ENCODE data around the gene ARHGAP44.
A peak's percentile ranks its signal among the peaks of the same experiment; 100 is the strongest.
"Not testable (repeated sequence)": the region's sequence is repeated elsewhere in the genome, so short reads cannot be mapped to it uniquely, and the experiment has no call there.

The ARHGAP44 gene

DNA sequence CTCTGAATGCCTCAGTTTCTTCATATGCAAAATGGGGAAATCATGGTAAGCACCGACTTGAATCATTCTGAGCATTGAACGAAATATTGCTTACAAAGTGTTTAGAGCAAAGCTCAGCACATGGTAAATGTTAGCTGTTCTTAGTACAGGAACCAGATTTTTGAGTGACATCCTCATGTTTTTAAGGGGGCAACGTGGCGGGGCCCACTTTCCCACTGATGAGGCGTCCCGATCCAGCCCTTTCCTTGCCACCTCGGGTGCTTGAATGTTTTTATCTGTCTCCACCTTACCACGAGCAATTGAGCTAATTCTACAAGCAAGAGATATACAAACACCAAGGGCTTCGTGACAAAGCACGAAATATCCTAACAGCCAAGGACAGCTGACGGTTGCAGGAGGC is 178.7 kb downstream of the ARHGAP44 start:
- DNase-seq = no peak

DNA sequence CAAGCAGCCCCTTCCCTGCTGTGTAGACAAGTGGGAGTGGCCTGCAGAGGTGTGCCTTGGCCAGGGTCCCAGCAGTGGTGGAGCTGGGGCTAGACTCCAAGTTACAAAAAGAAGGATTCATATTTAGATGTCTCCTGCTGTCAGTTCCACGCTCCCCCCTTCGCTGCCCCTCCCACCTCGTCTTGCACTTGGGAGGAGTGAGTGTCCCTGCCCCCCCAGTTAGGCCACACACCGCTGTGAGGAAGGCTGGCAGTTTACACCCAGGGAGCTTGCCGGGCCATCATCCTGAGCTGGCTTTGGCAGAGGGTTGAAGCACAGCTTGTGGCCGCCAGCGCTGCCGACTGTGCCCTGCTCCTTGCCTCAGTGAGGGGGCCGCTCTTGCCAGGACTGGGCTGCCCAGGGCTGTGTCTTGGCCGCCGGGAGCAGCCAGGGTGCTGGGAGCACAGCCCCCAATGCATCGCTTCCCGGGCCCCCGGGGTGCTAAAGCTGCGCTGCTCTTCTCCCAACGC is 184.3 kb downstream of the ARHGAP44 start:
- no peak for DNase-seq

DNA sequence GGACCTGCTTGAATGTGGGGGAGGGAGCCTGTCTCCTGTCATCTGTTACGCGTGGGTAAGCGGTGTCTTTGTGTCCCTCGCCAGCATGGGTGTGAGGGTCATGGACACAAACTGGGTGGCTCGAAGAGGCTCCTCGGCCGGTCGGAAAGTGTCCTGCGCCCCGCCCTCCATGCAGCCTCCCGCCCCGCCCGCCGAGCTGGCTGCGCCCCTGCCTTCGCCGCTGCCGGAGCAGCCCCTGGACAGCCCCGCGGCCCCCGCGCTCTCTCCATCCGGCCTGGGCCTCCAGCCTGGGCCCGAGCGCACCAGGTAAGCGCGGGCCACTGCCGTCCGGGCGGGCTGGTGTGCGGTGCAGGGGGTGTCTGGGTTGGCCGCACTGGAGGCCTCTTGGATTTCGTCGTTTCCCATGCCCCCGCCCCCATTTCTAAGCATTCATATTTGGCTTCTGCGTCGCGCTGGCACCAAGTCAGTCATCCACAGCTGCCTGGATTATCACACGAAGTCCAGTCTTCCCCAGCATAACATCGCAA is 184.8 kb downstream of the ARHGAP44 start:
- DNase-seq = no peak

DNA sequence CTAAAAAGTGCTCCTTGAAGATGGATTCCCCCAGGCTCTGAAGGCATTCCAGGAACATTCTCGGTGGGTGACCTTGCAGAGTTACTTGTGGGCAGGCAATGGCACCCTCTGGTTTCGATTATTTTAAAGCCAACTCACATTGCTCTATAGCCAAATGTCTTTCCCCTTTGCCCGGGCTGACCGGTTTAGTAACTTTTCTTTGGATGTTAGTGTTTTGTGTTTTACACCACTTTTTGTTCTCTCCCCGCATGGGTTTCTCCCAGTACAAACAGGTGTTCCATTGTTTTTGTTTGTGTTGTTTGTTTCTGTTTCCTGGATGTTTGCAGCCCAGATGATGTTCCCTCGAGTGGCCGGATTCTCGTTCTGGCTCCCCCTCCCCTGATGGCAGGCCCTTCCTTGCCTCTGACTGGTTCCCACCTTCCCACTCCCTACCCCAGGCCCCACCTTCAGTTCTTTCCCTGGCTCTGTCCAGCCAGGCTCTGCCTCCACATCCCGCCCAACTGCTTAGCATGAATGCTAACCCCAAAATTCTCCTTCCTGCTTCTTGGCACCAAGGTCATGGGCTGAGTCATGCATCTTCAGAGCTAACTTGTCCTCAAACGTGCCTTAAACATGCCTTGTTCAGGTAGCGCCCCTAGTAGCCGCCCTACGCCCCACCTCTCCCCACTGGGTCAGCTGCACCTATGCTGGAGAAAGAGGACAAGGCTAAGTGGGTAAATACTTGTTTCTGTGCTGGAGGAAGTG is 187.9 kb downstream of the ARHGAP44 start:
- DNase-seq = no peak

DNA sequence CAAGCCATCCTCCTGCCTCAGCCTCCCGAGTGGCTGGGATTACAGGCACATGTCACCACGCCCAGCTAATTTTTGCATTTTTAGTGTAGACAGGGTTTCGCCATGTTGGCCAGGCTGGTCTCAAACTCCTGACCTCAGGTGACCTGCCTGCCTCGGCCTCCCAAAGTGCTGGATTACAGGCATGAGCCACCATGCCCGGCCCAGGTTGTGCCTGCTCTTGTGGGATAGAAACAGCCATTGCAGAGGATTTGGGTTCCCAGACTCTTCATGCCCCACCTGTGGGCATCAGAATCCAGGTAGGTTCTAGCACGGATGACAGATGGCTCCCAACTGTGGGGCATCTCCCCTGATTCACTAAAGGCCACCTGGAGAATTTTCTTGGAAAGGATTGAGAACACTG is 189.5 kb downstream of the ARHGAP44 start:
- DNase-seq = not testable (repeated sequence)

DNA sequence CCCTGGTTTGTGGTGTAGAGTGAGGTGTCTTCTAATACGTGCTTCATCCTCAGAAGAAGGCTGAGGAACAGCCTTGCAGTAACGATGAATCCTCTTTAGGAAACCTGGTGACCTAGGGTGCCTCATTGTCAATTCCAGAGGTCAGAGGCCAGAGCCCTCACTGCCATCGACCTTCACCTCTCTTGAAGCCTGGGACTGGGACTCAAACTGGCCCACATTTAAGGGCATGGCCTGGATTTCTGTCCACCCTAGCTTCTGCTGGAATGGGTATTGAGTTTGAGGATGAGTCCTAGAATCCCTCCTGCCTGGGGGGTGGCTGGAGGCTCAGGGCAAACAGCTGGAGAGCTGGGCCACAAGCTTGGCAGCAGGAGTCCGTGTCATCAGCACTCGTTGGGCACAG is 189.9 kb downstream of the ARHGAP44 start:
- DNase-seq = no peak

DNA sequence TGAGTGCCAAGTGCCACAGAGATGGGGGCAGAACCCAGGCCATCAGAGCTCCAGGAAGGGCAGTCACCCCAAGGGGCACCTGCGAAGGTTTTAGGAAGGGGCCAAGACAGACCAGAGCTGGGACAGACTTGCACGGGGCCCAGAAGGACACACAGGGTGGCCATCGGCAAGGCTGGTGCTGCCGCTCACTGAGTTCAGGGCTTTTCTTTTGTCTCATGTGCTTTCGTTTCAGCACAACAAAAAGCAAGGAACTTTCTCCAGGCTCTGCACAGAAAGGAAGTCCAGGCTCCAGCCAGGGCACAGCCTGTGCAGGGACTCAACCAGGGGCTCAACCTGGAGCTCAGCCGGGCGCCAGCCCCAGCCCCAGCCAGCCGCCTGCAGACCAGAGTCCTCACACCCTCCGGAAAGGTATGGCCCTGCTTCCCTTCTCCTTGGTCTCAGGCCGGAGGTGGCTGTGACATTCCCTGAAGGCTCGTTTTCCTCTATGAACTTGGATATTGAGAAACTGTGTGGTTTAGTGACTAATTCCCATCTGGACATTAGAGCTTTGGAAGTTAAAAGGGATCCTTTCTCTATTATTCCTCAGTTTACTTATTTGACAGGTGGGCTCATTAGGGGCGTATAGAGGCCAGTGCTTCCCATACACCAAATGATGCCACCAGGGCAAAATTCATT is 190.7 kb downstream of the ARHGAP44 start:
- no peak for DNase-seq

DNA sequence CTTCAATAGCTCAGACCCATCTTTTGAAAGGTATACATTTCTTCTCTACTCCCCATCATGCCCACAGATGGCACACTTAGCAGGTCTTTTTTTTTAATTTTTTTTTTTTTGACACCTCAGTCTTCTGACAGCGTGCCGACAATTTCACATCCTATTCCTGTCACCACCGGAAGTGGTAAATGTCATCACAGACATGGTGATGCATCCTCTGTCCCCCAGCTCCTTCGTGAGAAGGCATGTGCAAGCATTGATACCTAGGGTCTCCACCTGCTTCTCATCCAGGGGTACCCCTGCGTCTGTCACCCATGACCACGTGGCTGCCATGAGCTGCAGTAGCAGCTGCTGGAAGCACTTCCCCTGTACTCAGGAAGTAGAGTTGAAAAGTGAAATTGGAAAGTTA is 192.9 kb downstream of the ARHGAP44 start:
- DNase-seq = no peak

DNA sequence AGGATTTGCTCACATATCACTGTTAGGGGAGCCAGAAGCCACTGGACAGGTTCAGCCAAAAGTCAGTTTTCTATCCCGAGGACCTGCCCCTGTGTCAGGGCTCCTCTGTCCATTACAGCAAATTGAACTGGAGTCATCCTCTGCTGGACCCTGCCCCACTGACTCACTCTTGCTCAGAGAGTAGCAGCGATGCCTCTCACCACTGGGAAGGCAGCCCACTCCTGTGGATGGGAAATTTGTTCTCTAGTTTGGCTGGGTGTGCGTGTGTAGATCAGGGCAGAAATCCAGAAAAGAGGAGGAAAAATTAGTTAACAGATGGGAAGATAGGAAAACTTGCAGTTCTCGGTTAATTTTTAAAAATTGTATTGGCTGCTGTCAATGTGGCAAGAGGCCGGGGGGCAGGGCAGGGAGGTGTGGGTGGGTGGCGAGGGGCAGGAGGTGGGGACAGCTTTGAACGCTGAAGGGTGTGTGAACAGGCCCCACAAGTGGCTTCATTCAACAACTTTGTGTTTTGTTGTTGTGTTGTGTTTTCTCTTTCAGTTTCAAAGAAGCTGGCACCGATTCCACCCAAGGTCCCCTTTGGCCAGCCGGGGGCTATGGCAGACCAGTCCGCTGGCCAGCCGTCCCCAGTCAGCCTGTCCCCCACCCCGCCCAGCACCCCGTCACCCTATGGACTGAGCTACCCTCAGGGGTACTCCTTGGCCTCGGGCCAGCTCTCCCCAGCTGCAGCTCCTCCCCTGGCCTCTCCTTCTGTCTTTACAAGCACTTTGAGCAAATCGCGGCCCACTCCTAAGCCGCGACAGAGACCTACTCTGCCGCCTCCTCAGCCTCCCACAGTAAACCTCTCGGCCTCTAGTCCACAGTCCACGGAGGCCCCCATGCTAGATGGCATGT is 194.9 kb downstream of the ARHGAP44 start:
- DNase-seq = no peak

DNA sequence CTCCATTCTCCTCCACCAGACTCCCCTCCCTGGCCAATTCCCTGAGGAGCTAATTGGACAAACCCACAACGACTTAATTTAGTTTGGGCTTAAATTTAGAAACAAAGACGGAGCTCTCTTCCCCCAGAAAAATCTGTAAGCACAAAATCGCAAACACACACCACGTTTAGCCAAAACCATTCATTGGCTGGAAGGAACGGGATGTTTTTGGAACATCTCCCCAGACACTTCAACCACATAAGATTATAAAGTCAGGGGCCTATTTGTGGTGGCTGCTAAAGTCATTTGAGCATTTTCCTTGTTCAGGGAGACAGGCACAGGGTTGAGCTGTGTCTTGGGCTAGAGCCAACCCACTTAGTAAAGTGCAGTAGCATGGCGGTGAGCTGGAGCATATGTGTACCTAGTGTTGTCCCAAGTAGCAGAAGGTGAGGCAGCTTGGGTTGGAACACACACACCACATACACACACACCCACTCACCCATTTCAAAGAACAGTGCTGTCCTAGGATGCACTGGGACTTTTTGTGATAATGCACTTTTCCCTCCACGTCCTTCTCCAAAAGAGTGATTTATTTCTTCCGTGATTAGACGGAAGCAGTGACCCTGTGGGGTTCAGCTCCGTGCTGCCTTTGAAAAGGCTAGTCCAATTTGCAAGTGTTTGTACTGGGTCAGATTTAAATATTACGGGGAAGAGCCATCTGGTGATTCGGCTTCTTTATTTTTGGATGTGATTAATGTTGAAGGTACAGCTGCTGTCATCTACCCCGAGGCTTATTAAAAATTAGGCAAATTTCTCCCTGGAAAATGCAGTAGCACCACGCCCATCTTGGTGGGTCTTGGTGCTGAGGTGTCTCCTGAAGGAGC is 196.4 kb downstream of the ARHGAP44 start:
- peak; percentile 10 for DNase-seq

DNA sequence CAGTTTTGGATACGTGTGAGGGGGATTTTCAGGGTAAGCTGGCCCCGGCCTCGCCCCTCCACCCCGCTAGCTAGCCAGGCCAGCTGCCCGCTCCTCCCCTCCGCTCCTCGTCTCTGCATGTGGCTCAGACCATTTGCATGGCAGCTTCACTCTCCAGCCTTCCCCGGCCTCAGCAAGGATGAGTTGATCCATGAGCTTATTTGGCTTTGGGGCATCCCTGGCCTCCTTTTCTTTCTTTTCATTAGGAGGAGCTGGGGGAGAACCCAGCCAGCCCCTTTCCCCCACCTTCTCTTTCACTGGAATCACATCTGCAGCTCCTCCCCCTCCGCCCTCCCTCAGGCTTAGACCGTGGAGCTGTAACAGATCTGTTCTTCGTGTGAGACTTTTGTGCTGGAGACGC is 197.8 kb downstream of the ARHGAP44 start:
- DNase-seq = no peak

DNA sequence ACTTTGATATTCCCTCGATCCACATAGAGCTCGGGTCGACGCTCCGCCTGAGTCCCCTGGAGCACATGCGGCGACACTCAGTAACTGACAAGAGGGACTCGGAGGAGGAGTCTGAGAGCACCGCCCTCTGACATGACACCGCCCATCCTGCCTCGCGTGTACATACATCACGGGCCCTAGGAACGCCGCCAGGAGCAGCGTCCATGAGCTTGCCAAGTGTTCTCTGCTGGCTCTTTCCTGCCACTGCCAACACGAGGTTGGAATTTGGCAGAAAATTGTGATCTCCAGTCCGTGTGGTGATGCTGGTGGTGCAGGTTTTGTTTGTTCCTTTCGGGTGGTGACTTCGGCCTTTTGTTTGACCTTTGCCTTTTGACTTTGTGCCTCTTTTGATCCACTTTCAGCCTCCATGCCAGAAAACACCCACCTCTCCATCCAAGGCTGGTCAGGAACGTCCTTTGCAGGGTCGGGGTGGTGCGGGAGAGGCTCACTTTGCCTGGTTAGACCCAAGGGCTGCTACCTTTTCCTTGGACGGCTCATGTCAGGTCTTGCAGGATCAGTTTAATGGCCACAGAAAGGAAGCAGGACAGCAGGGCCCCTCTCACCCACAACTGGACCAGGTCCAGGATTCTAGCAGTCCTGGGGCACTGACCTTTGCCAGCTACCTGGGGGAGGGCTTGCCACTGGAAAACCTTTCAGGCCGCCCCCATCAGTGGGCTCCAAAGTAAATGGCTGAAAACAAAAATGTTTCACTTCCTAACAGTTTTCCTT is 200.9 kb downstream of the ARHGAP44 start:
- no peak for DNase-seq

DNA sequence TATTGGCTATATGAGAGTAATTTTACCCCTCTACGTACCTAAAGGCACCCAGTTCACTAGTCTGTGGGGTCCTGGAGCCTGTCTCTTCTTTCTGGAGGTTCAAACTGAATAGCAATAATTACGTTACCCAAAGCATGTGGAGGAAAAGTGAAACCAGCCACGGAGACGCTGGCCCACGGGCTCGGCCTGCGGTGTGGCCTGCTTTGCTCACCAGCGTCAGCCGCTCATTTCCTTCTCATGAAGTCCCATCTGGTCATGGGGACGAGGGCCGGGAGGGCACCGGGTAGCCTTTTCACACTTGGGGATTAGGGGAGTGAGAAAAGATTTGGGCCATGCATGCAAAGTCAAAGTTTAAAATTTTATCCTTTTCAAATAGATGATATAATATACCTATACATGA is 201.6 kb downstream of the ARHGAP44 start:
- no peak for DNase-seq

DNA sequence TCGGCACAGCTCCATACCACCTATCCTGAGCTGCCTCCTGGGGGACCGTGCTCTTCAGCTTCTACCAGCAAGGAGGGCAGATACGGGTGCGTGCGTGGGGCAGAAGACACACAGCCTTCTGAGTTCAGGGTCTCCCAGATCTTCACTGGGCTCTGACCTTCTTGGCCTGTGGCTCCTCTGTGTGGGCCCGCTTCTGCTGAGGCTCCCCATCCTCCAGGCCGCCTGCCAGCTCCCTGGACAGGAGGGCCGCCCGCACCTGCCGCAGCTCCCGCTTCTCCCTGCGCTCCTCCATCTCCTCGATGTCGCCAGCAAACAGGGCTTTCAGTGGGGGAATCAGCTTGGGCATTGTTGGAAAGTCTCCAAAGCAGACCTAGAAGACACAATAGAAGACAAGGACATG is 203.4 kb downstream of the ARHGAP44 start:
- DNase-seq = no peak

DNA sequence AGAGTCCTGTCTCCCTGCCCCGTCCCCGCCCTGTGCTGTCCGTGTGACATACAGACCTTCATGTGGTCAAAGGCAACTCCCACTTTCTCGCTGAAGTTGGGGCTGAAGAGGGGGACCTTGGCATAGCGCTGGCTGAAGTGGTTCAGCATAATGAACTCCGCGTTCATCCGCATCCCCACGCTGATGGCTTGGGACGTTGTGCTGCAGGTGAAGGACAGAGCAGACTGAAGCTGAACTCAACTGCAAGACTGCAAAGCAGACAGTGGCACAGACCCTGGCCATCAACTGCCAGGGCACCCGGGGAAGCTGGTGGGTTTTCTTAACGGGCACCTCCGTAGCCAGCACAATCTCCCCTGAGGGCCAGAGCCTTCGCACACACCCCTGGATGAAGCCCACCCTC is 204.3 kb downstream of the ARHGAP44 start:
- DNase-seq = no peak

DNA sequence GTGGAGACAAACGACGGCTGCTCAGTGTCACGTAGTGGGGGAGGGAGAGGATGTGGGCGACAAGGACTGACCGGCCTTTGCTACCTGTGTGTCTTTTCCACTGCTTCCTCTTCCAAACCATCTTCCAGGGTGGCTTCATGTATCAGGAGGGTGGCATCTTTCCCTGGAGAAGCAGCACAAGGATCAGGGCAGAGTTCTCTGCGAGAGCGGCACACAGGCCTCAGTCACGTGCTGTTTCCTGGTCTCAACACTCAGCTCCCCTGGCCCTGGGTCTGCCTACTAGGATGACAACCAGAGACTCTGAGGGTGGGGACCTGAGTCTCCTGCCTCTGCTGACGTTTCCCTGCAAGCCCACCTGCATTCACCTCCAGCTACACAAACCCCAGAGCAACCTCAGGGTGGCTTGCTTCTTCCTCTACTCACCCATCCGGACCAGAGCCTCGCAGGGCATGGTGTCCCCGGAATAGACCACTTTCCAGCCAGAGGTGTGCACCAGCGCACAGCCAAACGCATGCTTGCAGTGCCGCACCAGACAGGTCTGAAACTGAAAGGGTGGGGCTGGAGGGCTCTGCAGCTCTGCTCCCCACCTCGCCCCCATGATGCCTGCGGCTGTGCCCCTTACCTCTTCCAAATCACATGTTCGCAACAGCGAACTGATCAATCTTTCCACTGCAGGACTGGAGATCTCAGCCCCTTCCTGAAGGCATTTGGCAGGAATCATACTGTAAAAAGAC is 205.2 kb downstream of the ARHGAP44 start:
- DNase-seq = no peak

DNA sequence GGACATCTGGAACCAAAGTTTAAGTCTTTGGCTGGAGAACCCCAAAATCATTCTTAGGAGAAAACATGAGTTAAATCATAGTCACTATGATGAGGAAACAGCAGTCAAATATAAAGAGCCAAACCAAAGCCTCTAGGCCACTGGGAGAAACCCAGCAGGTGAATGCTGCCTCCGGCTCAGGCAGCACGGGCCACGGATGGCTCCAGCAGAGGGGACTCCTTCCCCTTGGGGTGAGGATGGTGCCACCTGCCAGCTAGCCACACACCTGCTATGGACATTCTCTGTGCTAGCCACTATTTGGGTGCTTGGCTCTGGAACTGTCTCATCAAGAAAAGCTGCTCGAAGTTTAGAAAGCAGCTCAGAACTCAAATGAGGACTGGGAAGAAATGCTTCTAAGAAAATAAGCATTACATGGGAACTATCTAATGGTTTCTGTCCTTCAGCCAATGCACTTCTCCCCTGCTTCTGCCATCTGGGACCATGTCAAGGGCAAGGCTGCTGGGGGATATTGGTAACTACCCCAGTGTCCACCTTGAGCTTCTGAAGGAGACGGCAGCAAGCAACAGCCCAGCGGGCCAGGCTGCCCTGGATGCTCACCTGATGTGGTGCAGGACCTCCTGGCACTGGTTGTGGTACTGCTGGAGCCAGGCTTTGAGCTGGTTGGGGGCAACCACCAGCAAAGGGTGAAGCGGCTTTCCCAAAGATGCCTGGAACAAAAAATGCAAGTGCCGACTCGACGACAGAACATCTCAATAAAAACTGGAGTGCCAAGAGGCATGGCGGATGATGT is 206.0 kb downstream of the ARHGAP44 start:
- no peak for DNase-seq

DNA sequence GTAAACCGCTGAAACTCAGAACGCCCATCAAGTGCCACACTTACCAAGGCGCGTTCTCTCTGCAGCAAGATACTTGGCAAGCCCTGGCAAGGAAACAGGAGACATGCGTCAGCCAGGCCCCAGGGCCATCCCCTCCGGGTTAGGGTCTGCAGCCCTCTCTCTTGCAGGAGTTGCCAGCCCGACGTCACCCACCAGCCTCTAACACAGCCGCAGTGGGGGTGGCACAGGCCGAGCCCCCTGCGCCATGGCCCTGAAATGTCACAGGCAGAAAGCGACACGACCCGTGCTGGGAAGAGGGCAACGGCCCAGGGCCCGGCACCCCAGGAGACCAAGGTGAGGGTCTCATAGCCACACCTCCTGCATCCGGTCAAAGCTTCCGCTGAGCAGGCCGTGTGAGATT is 206.6 kb downstream of the ARHGAP44 start:
- DNase-seq = no peak

DNA sequence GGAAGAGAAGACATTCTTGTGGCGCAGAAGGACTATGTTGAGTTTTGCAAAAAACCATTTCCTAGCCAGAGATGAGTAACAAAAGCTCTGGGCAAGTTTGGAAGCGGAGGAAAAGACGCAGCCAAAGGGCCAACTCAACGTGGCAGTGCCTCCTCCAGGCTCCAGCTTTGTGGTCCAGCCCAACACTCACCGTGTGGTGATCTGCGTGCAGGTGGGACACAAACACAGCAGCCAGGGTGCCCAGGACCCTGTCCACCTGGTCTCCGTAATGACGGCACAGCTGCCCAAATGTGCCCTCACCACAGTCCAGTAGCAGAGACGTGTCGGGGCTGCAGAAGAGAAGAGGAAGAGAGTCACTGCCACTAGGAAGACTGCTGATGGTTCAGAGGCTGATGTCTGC is 207.1 kb downstream of the ARHGAP44 start:
- DNase-seq = no peak

DNA sequence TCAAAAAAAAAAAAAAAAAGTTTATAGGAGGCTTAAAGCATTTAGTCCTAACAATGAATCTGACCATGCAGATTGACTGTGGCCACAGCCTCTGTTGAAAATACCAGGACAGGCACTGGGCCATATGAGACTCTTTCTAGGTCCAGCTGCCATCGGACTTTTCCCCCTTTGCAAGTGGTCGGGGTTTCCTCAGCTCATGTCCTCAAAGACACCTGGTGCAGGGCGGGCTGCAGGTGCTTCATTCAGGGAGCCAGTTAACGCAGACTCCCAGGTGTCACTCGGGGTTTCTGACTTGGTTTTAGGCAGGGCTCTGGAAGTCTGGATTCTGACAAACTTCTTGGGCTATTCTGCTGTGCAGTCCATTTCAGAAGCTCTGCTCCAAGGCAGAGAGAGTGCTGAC is 207.6 kb downstream of the ARHGAP44 start:
- no peak for DNase-seq

All from NCI-H1092 treated with DMSO at 0.1 percent for 48 hours (cell line).